ENCODE measurements around the gene TCF7L1. TPM values are rescaled to one million over a fixed set of nuclear protein-coding genes. Genes with fewer than 3 reads are reported as not detected.
A peak's percentile ranks its signal among the peaks of the same experiment; 100 is the strongest.

TCF7L1 gene
- total RNA-seq, 4 donors from 2014 or later = 0.29 to 4.0 (median 1.3) TPM

GRCh38 chr2:85266146-85267041 is 133.2 kb downstream of the TCF7L1 start:
- intact Hi-C loops (cut with DNase I) = no loop called here
- TF ChIP-seq, protein P1, sequence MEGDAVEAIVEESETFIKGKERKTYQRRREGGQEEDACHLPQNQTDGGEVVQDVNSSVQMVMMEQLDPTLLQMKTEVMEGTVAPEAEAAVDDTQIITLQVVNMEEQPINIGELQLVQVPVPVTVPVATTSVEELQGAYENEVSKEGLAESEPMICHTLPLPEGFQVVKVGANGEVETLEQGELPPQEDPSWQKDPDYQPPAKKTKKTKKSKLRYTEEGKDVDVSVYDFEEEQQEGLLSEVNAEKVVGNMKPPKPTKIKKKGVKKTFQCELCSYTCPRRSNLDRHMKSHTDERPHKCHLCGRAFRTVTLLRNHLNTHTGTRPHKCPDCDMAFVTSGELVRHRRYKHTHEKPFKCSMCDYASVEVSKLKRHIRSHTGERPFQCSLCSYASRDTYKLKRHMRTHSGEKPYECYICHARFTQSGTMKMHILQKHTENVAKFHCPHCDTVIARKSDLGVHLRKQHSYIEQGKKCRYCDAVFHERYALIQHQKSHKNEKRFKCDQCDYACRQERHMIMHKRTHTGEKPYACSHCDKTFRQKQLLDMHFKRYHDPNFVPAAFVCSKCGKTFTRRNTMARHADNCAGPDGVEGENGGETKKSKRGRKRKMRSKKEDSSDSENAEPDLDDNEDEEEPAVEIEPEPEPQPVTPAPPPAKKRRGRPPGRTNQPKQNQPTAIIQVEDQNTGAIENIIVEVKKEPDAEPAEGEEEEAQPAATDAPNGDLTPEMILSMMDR (IDR thresholded peaks at IDR 0.05) = peak; percentile 55 to 91 (median 82)
- no peak for TF ChIP-seq POLR2A (IDR thresholded peaks at IDR 0.05)
- Histone ChIP-seq H3K4me3 (no peak overlapping the region), H3K27me3 (no peaks in the 10 kb centered on the region), H3K4me1 (peaks cover 0 to 42% (median 0%) of the 10 kb centered on the region in 3 donors), H3K36me3 (no peaks in the 10 kb centered on the region), H3K9me3 (no peaks in the 10 kb centered on the region), H3K27ac (no peak overlapping the region)
- DNase-seq = no peak
- WGBS, 2 donors = 37 to 39% methylated on average over 7 of the region's 7 CpGs

DNA sequence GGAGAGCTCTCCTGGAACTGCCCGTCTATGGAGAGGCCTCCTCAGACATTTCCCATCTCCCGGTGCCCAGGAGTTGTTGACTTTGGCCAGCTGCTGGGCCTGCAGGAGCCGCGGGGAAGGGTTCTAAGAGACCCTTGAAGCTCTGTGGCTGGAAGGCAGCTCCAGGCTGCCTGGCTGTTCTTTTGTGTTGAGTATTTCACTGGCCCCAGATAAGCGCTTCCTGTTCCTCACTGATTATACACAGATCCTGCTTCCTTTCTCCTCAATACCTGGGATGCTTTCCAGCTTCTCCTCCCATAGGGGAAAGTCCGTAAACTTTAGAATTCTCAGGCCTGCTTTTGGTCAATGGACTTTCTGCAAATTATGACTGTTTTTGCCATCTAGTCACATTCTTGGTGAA is 136.8 kb downstream of the TCF7L1 start:
- Histone ChIP-seq H3K4me3 (no peak overlapping the region), H3K9me3 (no peaks in the 10 kb centered on the region), H3K4me1 (peaks cover 0 to 47% (median 7%) of the 10 kb centered on the region in 3 donors), H3K27ac (peak overlapping the region in 3 of 4 donors; percentile 31 to 62 (median 61)), H3K27me3 (no peaks in the 10 kb centered on the region), H3K36me3 (no peaks in the 10 kb centered on the region)
- WGBS, 2 donors = 34 to 62% methylated on average over 2 to 6 of the region's 6 CpGs
- DNase-seq = no peak
- TF ChIP-seq, protein P1 (IDR thresholded peaks at IDR 0.05) = no peak
- intact Hi-C loops (cut with DNase I) = no loop called here

- H3K4me1 ChIP-seq = peaks cover 15 to 52% (median 20%) of the 10 kb centered on the region in 3 donors
- H3K27ac ChIP-seq = no peak overlapping the region
- H3K36me3 ChIP-seq = no peaks in the 10 kb centered on the region
- no peak for TF ChIP-seq POLR2A (IDR thresholded peaks at IDR 0.05)
- TF ChIP-seq, protein P1 (IDR thresholded peaks at IDR 0.05) = no peak
- DNase-seq = no peak
- no peaks in the 10 kb centered on the region for H3K27me3 ChIP-seq
- WGBS, 2 donors = 82 to 89% methylated on average over 6 of the region's 6 CpGs
- H3K4me3 ChIP-seq = no peak overlapping the region
- no peaks in the 10 kb centered on the region for H3K9me3 ChIP-seq
- intact Hi-C loops (cut with DNase I) = no loop called here
These were observed 139.2 kb downstream of the TCF7L1 start for GRCh38 chr2:85272357-85272756.

DNA sequence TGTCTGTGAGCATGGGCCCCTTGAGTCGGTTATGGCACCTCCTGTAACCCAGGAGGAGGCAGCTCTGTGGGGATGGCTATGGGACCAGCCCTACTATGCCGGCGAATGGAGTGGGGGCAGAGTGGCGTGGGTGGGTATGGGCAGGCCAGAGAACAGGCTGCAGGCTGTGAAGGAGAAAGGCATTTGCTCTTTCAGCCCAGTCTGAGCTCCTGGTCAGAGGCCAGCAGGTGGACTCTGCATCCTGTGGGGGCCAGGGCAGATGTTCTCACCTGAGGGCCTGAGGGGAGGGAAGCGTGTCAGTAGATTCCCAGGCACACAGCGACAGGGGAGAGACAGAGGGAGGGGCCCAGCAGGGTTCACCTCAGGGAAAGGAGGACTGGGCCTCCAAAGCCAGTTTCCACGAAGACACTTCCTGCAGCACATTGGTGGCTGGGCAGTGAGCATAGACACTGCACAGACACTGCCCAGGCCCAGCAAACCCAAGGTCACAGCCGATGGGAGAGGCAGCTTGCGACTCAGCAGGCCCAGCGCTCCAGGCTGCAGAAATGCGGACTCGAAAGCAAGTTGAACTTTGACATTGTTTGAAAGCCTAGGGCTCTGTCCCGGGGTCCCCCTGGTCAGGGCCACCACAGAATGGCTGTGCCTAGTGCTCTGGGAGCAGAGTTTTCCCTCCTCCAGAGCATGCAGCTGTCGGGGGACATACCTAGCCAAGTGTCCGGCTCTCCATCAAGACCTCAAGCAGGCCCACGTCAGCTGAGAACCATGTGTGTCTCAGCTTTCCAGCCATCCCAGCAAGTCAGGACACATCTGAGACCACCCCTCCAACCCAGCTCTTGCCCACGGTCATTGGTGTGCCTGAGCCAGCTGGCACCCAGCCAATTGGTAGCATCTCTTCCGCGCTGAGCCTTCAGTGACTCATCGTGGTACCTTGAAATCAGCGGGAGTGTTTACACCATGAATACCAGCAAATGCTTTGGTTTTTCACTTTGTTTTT is 140.8 kb downstream of the TCF7L1 start:
- no peak for DNase-seq
- Histone ChIP-seq H3K4me1 (peaks cover 26 to 68% (median 30%) of the 10 kb centered on the region in 3 donors), H3K27ac (peak overlapping the region in 3 of 4 donors; percentile 18 to 88 (median 77))

More for the DNA sequence above, 140.8 kb downstream of the TCF7L1 start:
- H3K9me3 ChIP-seq = no peaks in the 10 kb centered on the region
- no peak overlapping the region for H3K4me3 ChIP-seq
- TF ChIP-seq POLR2A (IDR thresholded peaks at IDR 0.05) = no peak
- TF ChIP-seq, protein P1 (IDR thresholded peaks at IDR 0.05) = no peak
- intact Hi-C loops (cut with DNase I) = no loop called here
- no peaks in the 10 kb centered on the region for H3K36me3 ChIP-seq
- WGBS, 2 donors = 19 to 53% methylated on average over 7 to 12 of the region's 21 CpGs
- H3K27me3 ChIP-seq = no peaks in the 10 kb centered on the region

Data from esophagus squamous epithelium (tissue), 5 donors.